KOPT-K1 (cell line): ENCODE measurements around the gene TTC3.

Experiments used
- H3K27ac ChIP-seq: fragments of 200-600 bp; sonication (generic); 2 replicates; pipeline ENCODE4 v1.5.1; 2016; ENCODE audit warnings: antibody characterized with exemption, mild to moderate bottlenecking, low read depth, low read length; ENCODE audit not compliant: poor library complexity, severe bottlenecking
- H3K36me3 ChIP-seq: fragments of 200-600 bp; sonication (generic); 2 replicates; pipeline ENCODE4 v1.5.1; 2017; ENCODE audit warnings: antibody characterized with exemption, mild to moderate bottlenecking, low read length, moderate library complexity; ENCODE audit not compliant: insufficient read depth
- H3K9me3 ChIP-seq: fragments of 200-600 bp; sonication (generic); 2 replicates; pipeline ENCODE4 v1.5.1; 2017; ENCODE audit warnings: antibody characterized with exemption, low read length, mild to moderate bottlenecking; ENCODE audit not compliant: insufficient read depth, poor library complexity, severe bottlenecking

The TTC3 gene

GRCh38 chr21:37145635-37146111 lies 72.6 kb downstream of the TTC3 start:
- no peak overlapping the region for H3K27ac ChIP-seq
- H3K9me3 ChIP-seq, result no peaks in the 10 kb centered on the region
- H3K36me3 ChIP-seq, result peaks cover 76% of the 10 kb centered on the region

- H3K36me3 ChIP-seq, result peaks cover 75% of the 10 kb centered on the region
- H3K9me3 ChIP-seq, result no peaks in the 10 kb centered on the region
- H3K27ac ChIP-seq, result no peak overlapping the region
These were observed 73.5 kb downstream of the TTC3 start for GRCh38 chr21:37146320-37147235.

- Histone ChIP-seq H3K9me3 (no peaks in the 10 kb centered on the region), H3K27ac (no peak overlapping the region), H3K36me3 (peaks cover 98% of the 10 kb centered on the region)
These were observed 76.4 kb downstream of the TTC3 start for GRCh38 chr21:37149411-37149810.

GRCh38 chr21:37153196-37153934 lies 80.3 kb downstream of the TTC3 start:
- H3K27ac ChIP-seq, result no peak overlapping the region
- H3K9me3 ChIP-seq, result no peaks in the 10 kb centered on the region
- peaks cover 97% of the 10 kb centered on the region for H3K36me3 ChIP-seq

GRCh38 chr21:37153935-37154350 lies 80.9 kb downstream of the TTC3 start:
- no peaks in the 10 kb centered on the region for H3K9me3 ChIP-seq
- H3K36me3 ChIP-seq, result peaks cover 97% of the 10 kb centered on the region
- H3K27ac ChIP-seq, result no peak overlapping the region

- Histone ChIP-seq H3K27ac (no peak overlapping the region), H3K36me3 (peaks cover 97% of the 10 kb centered on the region), H3K9me3 (no peaks in the 10 kb centered on the region)
These were observed 82.1 kb downstream of the TTC3 start for GRCh38 chr21:37155186-37155585.

- H3K27ac ChIP-seq, result no peak overlapping the region
- H3K36me3 ChIP-seq, result peaks cover 96% of the 10 kb centered on the region
These were observed 84.9 kb downstream of the TTC3 start for GRCh38 chr21:37157938-37158337.

GRCh38 chr21:37159053-37159776 lies 86.2 kb downstream of the TTC3 start:
- no peaks in the 10 kb centered on the region for H3K9me3 ChIP-seq
- H3K36me3 ChIP-seq, result peaks cover 96% of the 10 kb centered on the region
- no peak overlapping the region for H3K27ac ChIP-seq

More at GRCh38 chr21:37157938-37158337, 84.9 kb downstream of the TTC3 start:
- no peaks in the 10 kb centered on the region for H3K9me3 ChIP-seq

- no peaks in the 10 kb centered on the region for H3K9me3 ChIP-seq
- peaks cover 98% of the 10 kb centered on the region for H3K36me3 ChIP-seq
- no peak overlapping the region for H3K27ac ChIP-seq
These were observed 86.9 kb downstream of the TTC3 start for GRCh38 chr21:37159949-37160348.

GRCh38 chr21:37164742-37165141 lies 91.7 kb downstream of the TTC3 start:
- no peaks in the 10 kb centered on the region for H3K9me3 ChIP-seq
- H3K27ac ChIP-seq, result no peak overlapping the region
- peaks cover 93% of the 10 kb centered on the region for H3K36me3 ChIP-seq

- H3K9me3 ChIP-seq, result no peaks in the 10 kb centered on the region
- peaks cover 95% of the 10 kb centered on the region for H3K36me3 ChIP-seq
- H3K27ac ChIP-seq, result no peak overlapping the region
These were observed 92.5 kb downstream of the TTC3 start for GRCh38 chr21:37165586-37165985.

- Histone ChIP-seq H3K36me3 (peaks cover 94% of the 10 kb centered on the region), H3K27ac (no peak overlapping the region)
These were observed 93.7 kb downstream of the TTC3 start for GRCh38 chr21:37166733-37167132.

GRCh38 chr21:37168666-37169065 lies 95.6 kb downstream of the TTC3 start:
- Histone ChIP-seq H3K27ac (no peak overlapping the region), H3K9me3 (no peaks in the 10 kb centered on the region), H3K36me3 (peaks cover 90% of the 10 kb centered on the region)

More at GRCh38 chr21:37166733-37167132, 93.7 kb downstream of the TTC3 start:
- no peaks in the 10 kb centered on the region for H3K9me3 ChIP-seq

- no peak overlapping the region for H3K27ac ChIP-seq
- H3K9me3 ChIP-seq, result no peaks in the 10 kb centered on the region
- H3K36me3 ChIP-seq, result peaks cover 92% of the 10 kb centered on the region
These were observed 99.6 kb downstream of the TTC3 start for GRCh38 chr21:37172646-37173045.

GRCh38 chr21:37176716-37177115 lies 103.7 kb downstream of the TTC3 start:
- Histone ChIP-seq H3K36me3 (peaks cover 91% of the 10 kb centered on the region), H3K27ac (no peak overlapping the region), H3K9me3 (no peaks in the 10 kb centered on the region)
